ENCODE data around the gene CAPZB. TPM values are rescaled to one million over a fixed set of nuclear protein-coding genes. Genes with fewer than 3 reads are reported as not detected.

Gene CAPZB
- total and polyA plus RNA-seq, 2 donors (not counting 3 experiments of a cell fraction or from before 2014, with no cell fraction given), result 196 to 347 TPM

GRCh38 chr1:19366599-19367536, 118.5 kb downstream of the CAPZB start:
- DNase-seq (ENCODE audit: low read depth, low spot score) (no peak), FAIRE-seq (no peak)
- ChIA-PET POLR2A (no interaction called here), CTCF (interaction anchor here (1.5 to 1.7 kb wide), 2 partner anchors 13 to 287 kb away, joined by 4 to 8 read pairs; no protein-coding TSS in a partner anchor)
- intact Hi-C loops (cut with micrococcal nuclease), result no loop called here
- Histone ChIP-seq H3K9me3 (replicated peaks; ENCODE audit: control insufficient read depth, insufficient read depth, low read length) (no peaks in the 10 kb centered on the region), H3K4me3 (replicated peaks in 1 of 3; ENCODE audit: insufficient read depth in 1 of 3, low read depth in 1 of 3, low read length in 3 of 3) (no peak overlapping the region), H3K9me1 (replicated peaks; ENCODE audit: control insufficient read depth, extremely low read depth, insufficient read depth, low read length) (no peaks in the 10 kb centered on the region), H3K9ac (replicated peaks; ENCODE audit: extremely low read depth, insufficient read depth, low read length) (no peak overlapping the region), H2AFZ (ENCODE audit: low read depth, low read length) (no peak overlapping the region), H3K4me1 (ENCODE audit: control insufficient read depth, extremely low read depth, insufficient read depth, low read length) (no peaks in the 10 kb centered on the region), H3K27me3 (ENCODE audit: control insufficient read depth in 2 of 2, insufficient read depth in 2 of 2, low read length in 2 of 2) (no peaks in the 10 kb centered on the region), H4K20me1 (replicated peaks; ENCODE audit: control insufficient read depth, extremely low read depth, insufficient read depth, low read length) (no peaks in the 10 kb centered on the region), H3K79me2 (ENCODE audit: control insufficient read depth, insufficient read depth, low read length) (peaks cover 2% of the 10 kb centered on the region), H3K36me3 (ENCODE audit: control insufficient read depth in 2 of 2, extremely low read depth in 1 of 2, insufficient read depth in 2 of 2, low read length in 2 of 2) (peaks cover 0 to 8% of the 10 kb centered on the region in 2 experiments), H3K27ac (ENCODE audit: insufficient read depth, low read depth, low read length) (no peak overlapping the region), H3K4me2 (ENCODE audit: insufficient read depth, low read length) (no peak overlapping the region)
- dilution Hi-C loops (cut with MboI; ENCODE audit: extremely low pct_ligation_motif_present, low sequenced_read_pairs), result no loop called here
- TF ChIP-seq FOS (IDR thresholded peaks at IDR 0.05; ENCODE audit: borderline replicate concordance, insufficient read depth, low read length) (no peak), JUN (IDR thresholded peaks at IDR 0.05; ENCODE audit: borderline replicate concordance, insufficient read depth, insufficient read length, low read depth) (no peak), MYC (IDR thresholded peaks at IDR 0.05; ENCODE audit: low read depth, low read length) (no peak), POLR2AphosphoS5 (IDR thresholded peaks at IDR 0.05; ENCODE audit: insufficient read depth, low read depth, low read length) (no peak)
- no TSS peak for BruUV-seq (replicated peaks)

- no peak overlapping the region for H3K4me2 ChIP-seq (ENCODE audit: insufficient read depth, low read length)
- no peaks in the 10 kb centered on the region for H3K27me3 ChIP-seq (ENCODE audit: control insufficient read depth in 2 of 2, insufficient read depth in 2 of 2, low read length in 2 of 2)
- H3K4me3 ChIP-seq (replicated peaks in 1 of 3; ENCODE audit: insufficient read depth in 1 of 3, low read depth in 1 of 3, low read length in 3 of 3), result no peak overlapping the region
- TF ChIP-seq MYC (IDR thresholded peaks at IDR 0.05; ENCODE audit: low read depth, low read length) (no peak), FOS (IDR thresholded peaks at IDR 0.05; ENCODE audit: borderline replicate concordance, insufficient read depth, low read length) (no peak), MAX (IDR thresholded peaks at IDR 0.05; ENCODE audit: insufficient read depth, insufficient read length) (no peak), GATA2 (IDR thresholded peaks at IDR 0.05; ENCODE audit: insufficient read depth, insufficient read length, low read depth, low read length) (no peak), POLR2AphosphoS5 (IDR thresholded peaks at IDR 0.05; ENCODE audit: insufficient read depth, low read depth, low read length) (no peak), JUN (IDR thresholded peaks at IDR 0.05; ENCODE audit: borderline replicate concordance, insufficient read depth, insufficient read length, low read depth) (no peak), POLR2A (IDR thresholded peaks at IDR 0.05; ENCODE audit: low read depth, low read length) (no peak), CTCF (IDR thresholded peaks at IDR 0.05; ENCODE audit: extremely low read depth in 1 of 2, insufficient read depth in 1 of 2, low read depth in 1 of 2, low read length in 2 of 2) (no peak), EZH2 (IDR thresholded peaks at IDR 0.05; ENCODE audit: borderline replicate concordance, low read depth, low read length, severe bottlenecking) (no peak)
- H3K9ac ChIP-seq (replicated peaks; ENCODE audit: extremely low read depth, insufficient read depth, low read length), result no peak overlapping the region
- CTCF ChIA-PET, result interaction anchor here (1.7 kb wide), 1 partner anchor 12 kb away, joined by 4 read pairs; no protein-coding TSS in a partner anchor
- no peaks in the 10 kb centered on the region for H3K4me1 ChIP-seq (ENCODE audit: control insufficient read depth, extremely low read depth, insufficient read depth, low read length)
- H3K9me1 ChIP-seq (replicated peaks; ENCODE audit: control insufficient read depth, extremely low read depth, insufficient read depth, low read length), result no peaks in the 10 kb centered on the region
- POLR2A ChIA-PET, result no interaction called here
- no peak overlapping the region for H3K27ac ChIP-seq (ENCODE audit: insufficient read depth, low read depth, low read length)
- dilution Hi-C loops (cut with MboI; ENCODE audit: extremely low pct_ligation_motif_present, low sequenced_read_pairs) (no loop called here), intact Hi-C loops (cut with micrococcal nuclease) (no loop called here)
- H3K79me2 ChIP-seq (ENCODE audit: control insufficient read depth, insufficient read depth, low read length), result peaks cover 5% of the 10 kb centered on the region
- no peaks in the 10 kb centered on the region for H3K9me3 ChIP-seq (replicated peaks; ENCODE audit: control insufficient read depth, insufficient read depth, low read length)
- FAIRE-seq (no peak), DNase-seq (ENCODE audit: low read depth, low spot score) (no peak)
- H4K20me1 ChIP-seq (replicated peaks; ENCODE audit: control insufficient read depth, extremely low read depth, insufficient read depth, low read length), result no peaks in the 10 kb centered on the region
- H3K36me3 ChIP-seq (ENCODE audit: control insufficient read depth in 2 of 2, extremely low read depth in 1 of 2, insufficient read depth in 2 of 2, low read length in 2 of 2), result peaks cover 0 to 3% of the 10 kb centered on the region in 2 experiments
- BruUV-seq (replicated peaks), result no TSS peak
- H2AFZ ChIP-seq (ENCODE audit: low read depth, low read length), result no peak overlapping the region
Measured at GRCh38 chr1:19365721-19366120, 119.6 kb downstream of the CAPZB start.
